ENCODE data around the gene TRMT61A.

The TRMT61A gene

GRCh38 chr14:103569408-103569807 lies 40.4 kb downstream of the TRMT61A start:
- DNase-seq, result no peak

DNA sequence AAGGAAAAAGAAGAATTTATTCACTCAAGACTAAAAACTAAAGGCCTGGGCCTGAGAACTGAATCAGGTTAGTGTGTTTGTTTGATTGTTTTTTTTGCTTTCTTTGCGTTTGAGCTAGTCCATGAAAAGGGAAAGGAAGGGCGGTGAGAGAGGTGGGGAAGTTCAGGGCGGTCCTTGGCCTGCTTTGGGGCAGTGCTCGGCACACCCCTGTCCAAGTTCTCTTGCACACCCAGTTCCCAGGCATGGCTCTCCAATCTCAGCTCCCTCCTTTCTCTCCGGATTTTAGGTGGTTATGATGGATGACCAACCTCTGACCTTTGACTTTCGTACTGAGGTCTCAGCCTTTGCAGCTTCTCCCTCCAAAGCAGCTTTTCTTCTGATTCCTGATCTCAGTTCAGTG lies 45.1 kb downstream of the TRMT61A start:
- no peak for DNase-seq

GRCh38 chr14:103574707-103575285 lies 45.8 kb downstream of the TRMT61A start:
- DNase-seq, result no peak

- no peak for DNase-seq
Observed at GRCh38 chr14:103576371-103577024, 47.5 kb downstream of the TRMT61A start.

DNA sequence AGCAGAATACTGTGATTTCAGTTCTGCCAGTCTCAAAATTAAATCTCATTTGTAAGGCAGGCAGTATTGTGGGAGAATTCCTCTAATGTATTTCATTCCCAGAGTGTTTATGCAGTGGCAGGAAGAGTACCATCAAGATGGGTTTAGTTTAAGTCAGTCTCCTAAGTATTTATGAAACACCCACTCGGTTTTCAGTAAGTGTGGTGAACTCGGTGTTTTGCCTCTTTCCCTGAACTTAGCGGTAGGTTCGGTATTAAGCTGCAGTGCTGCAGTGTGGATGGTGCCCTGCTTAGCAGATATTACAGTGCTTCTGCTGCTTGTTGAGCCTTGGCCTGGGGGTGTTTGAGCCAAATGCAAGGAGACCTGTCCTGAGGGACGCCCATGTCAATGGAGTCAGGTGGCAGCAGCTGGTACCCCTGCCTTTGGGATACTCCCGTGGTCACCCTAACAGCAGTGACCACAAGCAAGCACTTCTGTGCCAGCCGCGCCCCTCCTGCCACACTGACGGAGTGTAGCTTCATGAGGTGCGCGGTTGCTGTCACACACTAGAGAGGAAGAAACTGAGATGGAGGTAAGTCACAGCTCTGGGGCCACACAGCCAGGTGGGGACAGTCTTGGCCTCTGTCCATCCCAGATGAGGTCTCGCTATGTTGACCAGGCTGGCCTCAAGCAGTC lies 49.5 kb downstream of the TRMT61A start:
- no peak for DNase-seq

DNA sequence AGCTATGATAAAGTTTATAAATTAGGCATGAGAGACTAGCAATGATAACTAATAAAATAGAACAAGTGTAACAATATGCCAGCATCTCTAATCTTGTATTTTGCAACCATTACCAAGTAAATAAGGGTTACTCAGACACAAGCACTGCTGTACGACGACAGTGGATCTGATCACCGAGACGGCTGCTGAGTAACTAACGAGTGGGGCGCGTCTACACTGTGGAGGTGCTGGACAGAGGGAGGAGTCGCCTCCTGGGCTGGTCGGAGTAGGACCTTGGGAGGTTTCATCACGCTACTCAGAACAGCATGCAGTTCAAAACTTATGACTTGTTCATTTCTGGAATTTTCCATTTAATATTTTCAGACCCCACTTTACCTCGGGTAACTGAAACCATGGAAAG lies 52.2 kb downstream of the TRMT61A start:
- no peak for DNase-seq

DNA sequence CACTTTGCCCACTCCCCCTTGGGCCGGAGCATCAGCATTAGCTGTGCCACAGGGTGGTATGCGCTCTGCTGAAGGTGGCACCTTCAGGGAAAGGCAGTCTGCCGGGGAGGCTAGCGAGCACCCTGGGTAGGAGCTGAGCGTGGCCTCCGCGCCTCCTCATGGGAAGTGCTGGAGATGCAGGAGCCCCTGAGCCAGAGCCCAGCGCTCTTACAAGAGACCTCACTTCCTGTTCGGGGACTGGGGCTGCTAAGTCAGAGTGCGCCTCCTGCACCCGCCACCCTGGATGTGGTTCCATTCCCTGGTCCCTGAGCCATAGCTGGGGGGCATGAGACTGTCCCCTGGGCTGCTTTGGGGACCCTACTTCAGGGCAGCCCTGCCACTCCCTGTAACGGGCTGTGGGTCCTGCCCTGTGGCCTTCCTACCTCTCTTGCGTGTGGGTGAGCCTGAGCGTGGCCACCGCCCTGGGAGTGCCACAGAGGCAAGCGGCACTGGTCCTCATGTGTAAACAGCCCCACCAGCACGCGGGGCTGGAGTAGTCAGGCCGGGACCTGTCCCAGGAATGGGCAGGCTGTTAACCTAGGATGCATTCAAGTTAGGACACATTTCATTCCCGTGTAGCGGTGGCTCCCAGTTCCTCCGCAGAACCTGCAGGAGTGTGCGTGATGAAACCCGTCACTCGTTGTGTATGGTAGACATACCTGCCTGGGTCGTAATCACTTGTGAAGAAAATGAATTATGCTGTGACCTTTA lies 53.1 kb downstream of the TRMT61A start:
- DNase-seq, result no peak

DNA sequence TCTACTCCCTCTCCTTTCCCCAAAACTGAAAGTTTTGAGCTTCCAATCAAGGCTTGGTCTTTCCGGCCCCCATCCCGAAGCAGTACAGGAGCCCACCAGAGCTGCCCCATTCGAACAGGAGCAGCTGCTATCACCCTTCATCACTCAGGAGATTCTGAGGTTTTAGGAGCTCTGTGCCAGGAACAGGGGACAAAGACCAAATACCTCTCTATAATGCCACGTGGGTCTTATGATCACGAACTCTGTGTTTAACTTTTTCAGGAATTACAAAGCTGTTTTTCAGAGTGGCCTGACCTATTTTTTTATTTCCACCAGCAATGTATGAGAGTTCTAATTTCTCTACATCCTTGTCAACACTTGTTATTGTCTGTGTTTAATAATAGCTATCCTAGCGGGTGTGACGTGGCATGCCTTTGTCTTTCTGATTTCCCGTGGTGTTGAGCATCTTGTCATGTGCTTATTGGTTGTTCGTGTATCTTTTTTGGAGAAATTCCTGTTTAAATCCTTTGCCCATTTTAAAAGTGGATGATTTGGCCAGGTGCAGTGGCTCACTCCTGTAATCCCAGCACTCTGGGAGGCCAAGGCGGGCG lies 55.4 kb downstream of the TRMT61A start:
- no peak for DNase-seq

Data from activated gamma-delta T cell (primary cell).